ENCODE data around the gene CADM1. TPM values are rescaled to one million over a fixed set of nuclear protein-coding genes. Genes with fewer than 3 reads are reported as not detected.

The CADM1 gene
- total and polyA plus RNA-seq, 10 donors = 1.4 to 18.8 (median 10.4) TPM

DNA sequence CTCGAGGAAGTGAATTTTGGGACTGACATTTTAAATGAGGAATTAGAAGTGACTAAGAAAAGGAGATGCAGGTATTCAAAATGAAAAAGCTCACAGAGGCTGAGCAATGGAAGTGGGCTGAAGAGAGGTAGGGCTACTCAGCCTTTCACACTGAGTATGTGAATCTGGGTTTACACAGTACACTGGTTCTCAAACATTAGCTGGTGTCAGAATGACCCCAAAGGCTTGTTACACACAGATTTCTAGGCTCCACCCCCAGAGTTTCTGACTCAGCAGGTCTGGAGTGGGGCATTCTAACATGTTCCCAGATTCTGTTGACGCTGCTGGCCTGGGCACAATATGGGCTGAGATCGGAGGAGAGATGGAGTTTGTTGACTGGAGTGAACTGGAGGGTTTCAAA is 32.8 kb downstream of the CADM1 start:
- H3K36me3 ChIP-seq = no peaks in the 10 kb centered on the region
- H3K9me3 ChIP-seq = peaks cover 0 to 6% (median 0%) of the 10 kb centered on the region in 8 donors
- no peak overlapping the region for H3K27ac ChIP-seq
- TF ChIP-seq, protein P1, sequence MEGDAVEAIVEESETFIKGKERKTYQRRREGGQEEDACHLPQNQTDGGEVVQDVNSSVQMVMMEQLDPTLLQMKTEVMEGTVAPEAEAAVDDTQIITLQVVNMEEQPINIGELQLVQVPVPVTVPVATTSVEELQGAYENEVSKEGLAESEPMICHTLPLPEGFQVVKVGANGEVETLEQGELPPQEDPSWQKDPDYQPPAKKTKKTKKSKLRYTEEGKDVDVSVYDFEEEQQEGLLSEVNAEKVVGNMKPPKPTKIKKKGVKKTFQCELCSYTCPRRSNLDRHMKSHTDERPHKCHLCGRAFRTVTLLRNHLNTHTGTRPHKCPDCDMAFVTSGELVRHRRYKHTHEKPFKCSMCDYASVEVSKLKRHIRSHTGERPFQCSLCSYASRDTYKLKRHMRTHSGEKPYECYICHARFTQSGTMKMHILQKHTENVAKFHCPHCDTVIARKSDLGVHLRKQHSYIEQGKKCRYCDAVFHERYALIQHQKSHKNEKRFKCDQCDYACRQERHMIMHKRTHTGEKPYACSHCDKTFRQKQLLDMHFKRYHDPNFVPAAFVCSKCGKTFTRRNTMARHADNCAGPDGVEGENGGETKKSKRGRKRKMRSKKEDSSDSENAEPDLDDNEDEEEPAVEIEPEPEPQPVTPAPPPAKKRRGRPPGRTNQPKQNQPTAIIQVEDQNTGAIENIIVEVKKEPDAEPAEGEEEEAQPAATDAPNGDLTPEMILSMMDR (IDR thresholded peaks at IDR 0.05 in 8 of 11, conservative IDR thresholded peaks at IDR 0.05 in 3 of 11) = no peak
- no peak for TF ChIP-seq POLR2AphosphoS5 (IDR thresholded peaks at IDR 0.05)
- TF ChIP-seq POLR2A (IDR thresholded peaks at IDR 0.05) = no peak
- WGBS, 5 donors = 69 to 84% (median 76%) methylated on average over 3 of the region's 3 CpGs
- H3K27me3 ChIP-seq (replicated peaks in 1 of 7) = no peaks in the 10 kb centered on the region
- DNase-seq = no peak
- H3K4me3 ChIP-seq = no peak overlapping the region
- intact Hi-C loops (cut with DNase I; ENCODE audit: low total_unique reads) = no loop called here
- H3K4me1 ChIP-seq = no peaks in the 10 kb centered on the region

DNA sequence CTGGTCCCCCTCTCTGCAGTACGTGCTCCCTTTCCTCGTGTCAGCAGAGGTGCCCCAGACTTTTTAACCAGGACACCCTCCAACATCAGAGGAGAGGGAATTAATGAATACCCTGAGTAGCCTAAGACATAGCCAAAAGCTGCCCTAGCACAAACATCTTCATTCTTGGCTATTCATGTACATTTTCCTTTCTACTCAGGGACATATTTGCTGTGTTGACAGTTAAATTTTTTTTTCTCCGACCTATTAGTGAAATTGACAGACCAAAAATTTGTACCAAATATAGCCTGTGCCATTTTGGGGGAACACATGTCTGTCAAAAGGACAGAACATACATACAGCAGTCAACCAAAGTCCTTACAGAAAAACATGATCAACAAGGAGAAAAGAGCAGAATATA is 33.3 kb downstream of the CADM1 start:
- WGBS, 5 donors = 78 to 93% (median 91%) methylated on average over 3 of the region's 3 CpGs
- no peaks in the 10 kb centered on the region for H3K36me3 ChIP-seq
- H3K27ac ChIP-seq = no peak overlapping the region
- TF ChIP-seq POLR2AphosphoS5 (IDR thresholded peaks at IDR 0.05) = no peak
- TF ChIP-seq, protein P1 (IDR thresholded peaks at IDR 0.05 in 8 of 11, conservative IDR thresholded peaks at IDR 0.05 in 3 of 11) = no peak
- no peak for TF ChIP-seq POLR2A (IDR thresholded peaks at IDR 0.05)
- H3K4me1 ChIP-seq = no peaks in the 10 kb centered on the region
- H3K27me3 ChIP-seq (replicated peaks in 1 of 7) = no peaks in the 10 kb centered on the region
- H3K9me3 ChIP-seq = peaks cover 0 to 6% (median 0%) of the 10 kb centered on the region in 8 donors
- intact Hi-C loops (cut with DNase I; ENCODE audit: low total_unique reads) = no loop called here
- H3K4me3 ChIP-seq = no peak overlapping the region
- DNase-seq = no peak

DNA sequence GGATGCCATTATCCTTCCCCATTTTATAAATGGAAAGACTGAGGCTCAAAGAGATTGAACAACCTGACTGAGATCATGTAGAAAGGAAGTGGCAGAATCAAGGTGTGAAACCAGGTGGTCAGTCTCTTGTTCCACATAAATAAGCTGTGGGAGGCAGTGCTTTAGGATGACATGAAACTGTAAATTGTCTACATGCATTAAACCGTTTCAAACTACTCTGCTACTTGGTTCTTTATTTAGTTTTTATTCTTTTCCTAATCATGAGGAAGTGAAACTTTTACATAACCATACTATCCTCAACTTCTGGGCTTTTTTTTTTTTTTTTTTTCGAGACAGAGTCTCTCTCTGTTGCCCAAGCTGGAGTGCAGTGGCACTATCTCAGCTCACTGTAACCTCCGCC is 34.9 kb downstream of the CADM1 start:
- no peak overlapping the region for H3K4me3 ChIP-seq
- H3K27me3 ChIP-seq (replicated peaks in 1 of 7) = no peaks in the 10 kb centered on the region
- 46 to 62% (median 60%) methylated on average over 3 of the region's 3 CpGs for WGBS, 5 donors
- intact Hi-C loops (cut with DNase I; ENCODE audit: low total_unique reads) = no loop called here
- no peak for DNase-seq
- no peaks in the 10 kb centered on the region for H3K36me3 ChIP-seq
- H3K4me1 ChIP-seq = no peaks in the 10 kb centered on the region
- H3K9me3 ChIP-seq = peaks cover 0 to 6% (median 0%) of the 10 kb centered on the region in 8 donors
- H3K27ac ChIP-seq = no peak overlapping the region
- TF ChIP-seq POLR2A (IDR thresholded peaks at IDR 0.05) (no peak), POLR2AphosphoS5 (IDR thresholded peaks at IDR 0.05) (no peak)
- TF ChIP-seq, protein P1 (IDR thresholded peaks at IDR 0.05 in 8 of 11, conservative IDR thresholded peaks at IDR 0.05 in 3 of 11) = no peak

GRCh38 chr11:115466122-115466521 is 38.1 kb downstream of the CADM1 start:
- intact Hi-C loops (cut with DNase I; ENCODE audit: low total_unique reads) = no loop called here
- no peaks in the 10 kb centered on the region for H3K9me3 ChIP-seq
- 75 to 82% (median 79%) methylated on average over 3 of the region's 3 CpGs for WGBS, 5 donors
- peaks cover 0 to 7% (median 0%) of the 10 kb centered on the region in 7 donors for H3K27me3 ChIP-seq (replicated peaks in 1 of 7)
- H3K36me3 ChIP-seq = no peaks in the 10 kb centered on the region
- no peak for TF ChIP-seq POLR2A (IDR thresholded peaks at IDR 0.05)
- TF ChIP-seq, protein P1 (IDR thresholded peaks at IDR 0.05 in 8 of 11, conservative IDR thresholded peaks at IDR 0.05 in 3 of 11) = no peak
- no peak for DNase-seq
- H3K4me3 ChIP-seq = no peak overlapping the region
- H3K27ac ChIP-seq = no peak overlapping the region
- no peaks in the 10 kb centered on the region for H3K4me1 ChIP-seq
